ENCODE results near the gene SMPD2.

The SMPD2 gene

GRCh38 chr6:109453594-109454495, 13.3 kb downstream of the SMPD2 start:
- Histone ChIP-seq H4K20me1 (ENCODE audit: low read depth, low read length) (no peaks in the 10 kb centered on the region), H3F3A (ENCODE audit: insufficient read depth) (peaks cover 27% of the 10 kb centered on the region), H3K27me3 (ENCODE audit: low read length) (no peaks in the 10 kb centered on the region), H3K9ac (ENCODE audit: low read length) (peak overlapping the region; percentile 97), H3K4me3 (ENCODE audit: insufficient read depth, low read length, poor library complexity, severe bottlenecking) (peak overlapping the region; percentile 94), H3K79me2 (ENCODE audit: insufficient read depth, low read length) (peaks cover 7% of the 10 kb centered on the region; the same call in 1 of the 2 replicates), H3K36me3 (ENCODE audit: low read length) (no peaks in the 10 kb centered on the region; the same call in 1 of the 2 replicates), H3K9me2 (replicated peaks; ENCODE audit: insufficient read depth, low read length) (no peaks in the 10 kb centered on the region), H2AFZ (ENCODE audit: low read depth, low read length, severe bottlenecking) (no peak overlapping the region), H3K9me3 (ENCODE audit: insufficient read depth, low read length) (no peaks in the 10 kb centered on the region), H3K27ac (ENCODE audit: low read depth, low read length) (peak overlapping the region; percentile 92), H3K4me2 (ENCODE audit: low read depth, low read length, poor library complexity, severe bottlenecking) (peak overlapping the region; percentile 60)
- TF ChIP-seq CTCF (IDR thresholded peaks at IDR 0.05; ENCODE audit: insufficient read depth, low read length, poor library complexity, severe bottlenecking), result no peak
- TF ChIP-seq EZH2phosphoT487 (conservative IDR thresholded peaks at IDR 0.05; ENCODE audit: low read length), result no peak

GRCh38 chr6:109454496-109455436, 14.2 kb downstream of the SMPD2 start:
- TF ChIP-seq EZH2phosphoT487 (conservative IDR thresholded peaks at IDR 0.05; ENCODE audit: low read length) (no peak), CTCF (IDR thresholded peaks at IDR 0.05; ENCODE audit: insufficient read depth, low read length, poor library complexity, severe bottlenecking) (no peak)
- peak overlapping the region; percentile 60 for H3K4me2 ChIP-seq (ENCODE audit: low read depth, low read length, poor library complexity, severe bottlenecking)
- H2AFZ ChIP-seq (ENCODE audit: low read depth, low read length, severe bottlenecking), result peak overlapping the region; percentile 32
- peaks cover 35% of the 10 kb centered on the region for H3F3A ChIP-seq (ENCODE audit: insufficient read depth)
- H3K27me3 ChIP-seq (ENCODE audit: low read length), result no peaks in the 10 kb centered on the region
- no peaks in the 10 kb centered on the region for H3K9me3 ChIP-seq (ENCODE audit: insufficient read depth, low read length)
- no peaks in the 10 kb centered on the region; the same call in 1 of the 2 replicates for H3K36me3 ChIP-seq (ENCODE audit: low read length)
- peak overlapping the region; percentile 97 for H3K9ac ChIP-seq (ENCODE audit: low read length)
- H3K9me2 ChIP-seq (replicated peaks; ENCODE audit: insufficient read depth, low read length), result no peaks in the 10 kb centered on the region
- H3K27ac ChIP-seq (ENCODE audit: low read depth, low read length), result peak overlapping the region; percentile 92
- H3K4me3 ChIP-seq (ENCODE audit: insufficient read depth, low read length, poor library complexity, severe bottlenecking), result peak overlapping the region; percentile 94
- H4K20me1 ChIP-seq (ENCODE audit: low read depth, low read length), result no peaks in the 10 kb centered on the region
- H3K79me2 ChIP-seq (ENCODE audit: insufficient read depth, low read length), result peaks cover 7% of the 10 kb centered on the region; the same call in 1 of the 2 replicates

- H2AFZ ChIP-seq (ENCODE audit: low read depth, low read length, severe bottlenecking), result peak within 1 kb of the TSS; percentile 43
- H3K4me2 ChIP-seq (ENCODE audit: low read depth, low read length, poor library complexity, severe bottlenecking), result peak within 1 kb of the TSS; percentile 63
- H3F3A ChIP-seq (ENCODE audit: insufficient read depth), result peaks cover 42% of the 10 kb centered on the region
- peak within 1 kb of the TSS; percentile 97 for H3K9ac ChIP-seq (ENCODE audit: low read length)
- no peaks in the 10 kb centered on the region for H3K9me3 ChIP-seq (ENCODE audit: insufficient read depth, low read length)
- H3K36me3 ChIP-seq (ENCODE audit: low read length), result no peaks in the 10 kb centered on the region; the same call in 1 of the 2 replicates
- no peaks in the 10 kb centered on the region for H4K20me1 ChIP-seq (ENCODE audit: low read depth, low read length)
- TF ChIP-seq CTCF (IDR thresholded peaks at IDR 0.05; ENCODE audit: insufficient read depth, low read length, poor library complexity, severe bottlenecking), result no peak
- no peak for TF ChIP-seq EZH2phosphoT487 (conservative IDR thresholded peaks at IDR 0.05; ENCODE audit: low read length)
- H3K27ac ChIP-seq (ENCODE audit: low read depth, low read length), result peak within 1 kb of the TSS; percentile 92
- H3K27me3 ChIP-seq (ENCODE audit: low read length), result no peaks in the 10 kb centered on the region
- peak within 1 kb of the TSS; percentile 94 for H3K4me3 ChIP-seq (ENCODE audit: insufficient read depth, low read length, poor library complexity, severe bottlenecking)
- H3K9me2 ChIP-seq (replicated peaks; ENCODE audit: insufficient read depth, low read length), result no peaks in the 10 kb centered on the region
- H3K79me2 ChIP-seq (ENCODE audit: insufficient read depth, low read length), result peaks cover 7% of the 10 kb centered on the region; the same call in 1 of the 2 replicates
Measured at GRCh38 chr6:109455437-109456110, 15.1 kb downstream of the SMPD2 start, which contains the start of gene MICAL1. MICAL1 (minus strand) TSS chr6:109455772; CDS start chr6:109454196, 1,576 bp downstream.
